ENCODE measurements around the gene TDG. TPM values are rescaled to one million over a fixed set of nuclear protein-coding genes. Genes with fewer than 3 reads are reported as not detected.

The TDG gene
- 24.9 TPM for total RNA-seq

GRCh38 chr12:103965590-103966504, at the start of gene TDG:
TSS of gene TDG (plus strand) at chr12:103965872. CDS start at chr12:103966038, 166 bp downstream.
- DNase-seq (ENCODE audit: low spot score), result peak; percentile 99

- DNase-seq (ENCODE audit: low spot score), result no peak
These were observed 47.8 kb upstream of the TDG start for GRCh38 chr12:103917873-103918272.

GRCh38 chr12:103924761-103925641, 40.7 kb upstream of the TDG start:
- DNase-seq (ENCODE audit: low spot score), result no peak

- no peak for DNase-seq (ENCODE audit: low spot score)
These were observed 37.0 kb upstream of the TDG start for GRCh38 chr12:103928682-103929045.

GRCh38 chr12:103929046-103929783, 36.5 kb upstream of the TDG start:
- DNase-seq (ENCODE audit: low spot score), result peak; percentile 91

GRCh38 chr12:103929784-103930033, 36.0 kb upstream of the TDG start:
- DNase-seq (ENCODE audit: low spot score), result no peak

- peak; percentile 100 for DNase-seq (ENCODE audit: low spot score)
These were observed 35.5 kb upstream of the TDG start, which contains the start of gene HSP90B1 for GRCh38 chr12:103930034-103930786. TSS of gene HSP90B1 (plus strand) at chr12:103930410. CDS start at chr12:103930516, 106 bp downstream.

GRCh38 chr12:103930787-103931735, 34.6 kb upstream of the TDG start:
- DNase-seq (ENCODE audit: low spot score), result peak; percentile 54

GRCh38 chr12:103933237-103933636, 32.4 kb upstream of the TDG start:
- DNase-seq (ENCODE audit: low spot score), result no peak

- no peak for DNase-seq (ENCODE audit: low spot score)
These were observed 29.0 kb upstream of the TDG start for GRCh38 chr12:103936679-103937078.

GRCh38 chr12:103944964-103945363, 20.7 kb upstream of the TDG start:
- no peak for DNase-seq (ENCODE audit: low spot score)

- DNase-seq (ENCODE audit: low spot score), result no peak
These were observed 17.7 kb upstream of the TDG start for GRCh38 chr12:103947871-103948555.

GRCh38 chr12:103948746-103949406, 16.8 kb upstream of the TDG start:
- no peak for DNase-seq (ENCODE audit: low spot score)

- DNase-seq (ENCODE audit: low spot score), result no peak
These were observed 13.2 kb upstream of the TDG start for GRCh38 chr12:103952497-103952896.

- DNase-seq (ENCODE audit: low spot score), result no peak
These were observed 9.7 kb upstream of the TDG start for GRCh38 chr12:103955811-103956508.

GRCh38 chr12:103956509-103957027, 9.1 kb upstream of the TDG start:
- DNase-seq (ENCODE audit: low spot score), result peak; percentile 45

- DNase-seq (ENCODE audit: low spot score), result no peak
These were observed 7.7 kb upstream of the TDG start for GRCh38 chr12:103957865-103958388.

GRCh38 chr12:103958621-103959020, 7.1 kb upstream of the TDG start:
- no peak for DNase-seq (ENCODE audit: low spot score)

All from ureter (tissue), 1 donor.